ENCODE measurements around the gene EDEM1.
A peak's percentile ranks its signal among the peaks of the same experiment; 100 is the strongest.
"Not testable (repeated sequence)": the region's sequence is repeated elsewhere in the genome, so short reads cannot be mapped to it uniquely, and the experiment has no call there.

EDEM1 gene

DNA sequence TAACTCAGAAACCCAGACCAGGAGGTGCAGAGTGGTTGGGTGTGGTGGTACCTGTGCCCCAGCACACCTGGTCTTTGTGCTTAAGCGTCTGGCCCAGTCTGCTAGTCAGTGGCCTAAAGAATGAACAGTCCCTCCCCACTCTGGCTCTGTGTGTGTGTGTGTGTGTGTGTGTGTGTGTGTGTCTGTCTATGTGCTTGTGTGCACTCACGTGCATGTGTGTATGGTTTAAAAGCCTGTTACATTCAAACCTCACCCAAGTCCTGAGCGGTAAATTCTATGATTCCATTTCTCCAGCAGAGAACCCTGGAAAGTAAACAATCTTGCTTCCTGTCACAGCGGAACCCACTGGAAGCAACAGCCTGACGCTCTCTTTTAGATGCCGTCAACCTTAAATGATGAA lies 34.2 kb downstream of the EDEM1 start:
- Mint-ChIP-seq H3K36me3 (ENCODE audit: low read depth) (peaks cover 21% of the 10 kb centered on the region), H3K4me1 (peaks cover 9% of the 10 kb centered on the region), H3K4me3 (no peak overlapping the region), H3K9me3 (no peaks in the 10 kb centered on the region), H3K27me3 (no peaks in the 10 kb centered on the region), H3K27ac (no peak overlapping the region)
- no peak for DNase-seq
- ATAC-seq, result no peak

DNA sequence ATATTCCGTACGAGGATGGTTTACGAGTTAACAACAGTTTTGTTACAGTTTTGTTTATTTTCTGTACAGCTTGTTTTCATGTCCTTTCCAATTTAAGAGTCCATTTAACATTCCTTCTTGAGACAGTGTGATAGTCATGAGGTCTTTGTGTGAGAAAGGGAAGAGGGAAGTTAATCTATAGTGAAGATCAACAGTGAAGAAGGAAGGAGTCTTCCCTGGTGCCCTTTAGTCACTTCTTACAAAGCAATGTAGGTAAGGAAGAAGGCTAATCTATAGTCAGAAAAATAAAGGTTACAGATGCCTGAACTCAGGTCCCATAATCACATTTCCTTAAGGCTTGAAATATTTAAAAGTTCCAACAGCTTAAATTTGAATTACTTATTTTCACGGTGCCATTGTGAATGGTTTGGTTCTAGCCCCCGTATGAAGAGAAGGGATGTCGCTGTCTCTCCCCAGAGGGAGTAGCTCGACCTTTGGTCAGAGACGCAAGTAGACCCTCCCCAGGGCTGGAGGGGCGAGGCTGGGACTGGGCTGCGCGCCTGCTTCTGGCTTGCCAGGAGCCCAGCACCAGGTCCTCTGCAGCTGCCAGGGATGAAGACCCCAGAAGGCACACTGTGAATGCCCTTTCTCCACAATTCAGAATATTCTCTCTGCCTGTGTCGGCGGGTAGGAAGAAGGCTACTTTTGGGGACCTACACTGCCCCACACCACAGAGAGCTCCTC lies 34.9 kb downstream of the EDEM1 start:
- peak overlapping the region; percentile 23 for H3K27ac Mint-ChIP-seq
- H3K4me1 Mint-ChIP-seq, result peaks cover 13% of the 10 kb centered on the region
- no peak overlapping the region for H3K4me3 Mint-ChIP-seq
- DNase-seq (no peak), ATAC-seq (no peak)
- peaks cover 14% of the 10 kb centered on the region for H3K36me3 Mint-ChIP-seq (ENCODE audit: low read depth)
- H3K9me3 Mint-ChIP-seq, result no peaks in the 10 kb centered on the region
- H3K27me3 Mint-ChIP-seq, result no peaks in the 10 kb centered on the region

DNA sequence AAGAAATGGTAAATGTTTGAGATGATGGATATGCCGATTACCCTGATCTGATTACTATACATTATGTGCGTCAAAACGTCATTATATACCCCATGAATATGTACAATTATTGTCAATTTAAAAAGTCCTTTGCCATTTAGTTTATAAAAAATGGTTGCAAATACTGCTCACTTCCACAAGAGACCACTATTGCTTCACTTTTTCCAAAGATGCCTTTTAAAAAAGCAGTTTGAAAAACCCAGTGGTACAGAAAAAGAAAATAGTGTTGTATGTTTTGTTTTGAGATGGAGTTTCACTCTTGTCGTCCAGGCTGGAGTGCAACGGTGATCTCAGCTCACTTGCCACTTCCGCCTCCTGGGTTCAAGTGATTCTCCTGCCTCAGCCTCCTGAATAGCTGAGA lies 39.3 kb downstream of the EDEM1 start:
- ATAC-seq, result no peak
- Mint-ChIP-seq H3K27ac (no peak overlapping the region), H3K36me3 (ENCODE audit: low read depth) (no peaks in the 10 kb centered on the region), H3K9me3 (no peaks in the 10 kb centered on the region), H3K4me1 (peaks cover 4% of the 10 kb centered on the region), H3K4me3 (no peak overlapping the region), H3K27me3 (no peaks in the 10 kb centered on the region)
- no peak for DNase-seq

DNA sequence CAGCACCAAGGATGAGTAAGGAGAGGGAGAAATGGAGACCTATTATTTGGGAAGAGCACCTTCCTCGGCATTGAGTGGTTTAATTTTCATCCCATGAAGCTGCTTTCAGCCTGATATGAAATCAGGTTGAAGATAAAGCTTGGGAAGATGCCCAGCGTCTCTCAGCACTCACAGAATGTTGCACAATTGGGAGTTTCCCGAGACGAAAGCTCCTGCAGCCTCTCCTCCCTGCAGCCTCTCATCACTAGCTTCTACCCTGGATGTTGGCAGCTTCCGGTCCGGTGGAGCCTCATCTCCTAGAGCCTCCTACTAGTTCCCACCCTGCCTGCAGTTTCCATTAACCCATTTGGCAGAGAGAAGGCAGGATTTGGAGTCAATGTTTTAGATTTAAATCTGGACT lies 40.3 kb downstream of the EDEM1 start:
- H3K4me1 Mint-ChIP-seq, result peaks cover 4% of the 10 kb centered on the region
- no peaks in the 10 kb centered on the region for H3K9me3 Mint-ChIP-seq
- H3K36me3 Mint-ChIP-seq (ENCODE audit: low read depth), result no peaks in the 10 kb centered on the region
- no peak overlapping the region for H3K27ac Mint-ChIP-seq
- DNase-seq (no peak), ATAC-seq (no peak)
- no peak overlapping the region for H3K4me3 Mint-ChIP-seq
- no peaks in the 10 kb centered on the region for H3K27me3 Mint-ChIP-seq

DNA sequence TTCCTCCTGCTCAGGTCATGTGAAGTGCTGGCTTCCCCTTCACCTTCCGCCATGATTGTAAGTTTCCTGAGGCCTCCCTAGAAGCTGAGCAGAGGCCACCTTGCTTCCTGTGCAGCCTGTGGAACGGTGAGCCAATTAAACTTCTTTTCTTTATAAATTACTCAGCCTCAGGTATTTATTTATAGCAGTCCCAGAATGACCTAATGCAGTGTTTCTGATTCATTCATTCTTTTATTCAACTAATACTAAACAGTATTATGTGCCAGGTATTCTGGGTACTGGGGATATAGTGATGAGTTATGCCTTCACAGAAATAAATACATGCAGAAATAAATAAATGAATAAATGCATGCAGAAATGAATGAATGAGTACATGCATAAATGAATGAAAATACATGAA lies 41.9 kb downstream of the EDEM1 start:
- Mint-ChIP-seq H3K9me3 (no peaks in the 10 kb centered on the region), H3K27me3 (no peaks in the 10 kb centered on the region), H3K4me3 (no peak overlapping the region), H3K4me1 (peaks cover 4% of the 10 kb centered on the region), H3K27ac (no peak overlapping the region), H3K36me3 (ENCODE audit: low read depth) (no peaks in the 10 kb centered on the region)
- ATAC-seq (no peak), DNase-seq (no peak)

DNA sequence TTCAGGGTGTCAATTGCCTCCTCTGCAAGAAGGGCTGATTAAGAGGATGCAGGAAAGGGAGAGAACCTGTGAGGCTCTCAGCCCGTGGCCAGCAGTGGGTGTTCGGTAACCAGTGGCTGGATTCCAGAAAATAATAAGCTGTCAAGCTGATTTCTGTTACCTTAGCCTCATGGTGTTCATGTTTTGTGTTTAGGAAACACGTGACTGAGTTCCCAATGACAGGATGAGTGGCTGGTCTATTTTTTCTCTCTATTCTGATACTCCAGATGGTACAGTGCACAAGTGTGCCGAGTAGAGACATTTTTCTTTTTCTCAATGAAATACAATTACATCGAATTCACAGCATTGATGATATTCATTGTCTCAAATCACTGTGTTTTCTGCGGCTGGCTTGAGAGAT lies 43.6 kb downstream of the EDEM1 start:
- DNase-seq (no peak), ATAC-seq (no peak)
- Mint-ChIP-seq H3K27me3 (no peaks in the 10 kb centered on the region), H3K36me3 (ENCODE audit: low read depth) (no peaks in the 10 kb centered on the region), H3K9me3 (no peaks in the 10 kb centered on the region), H3K4me1 (peaks cover 4% of the 10 kb centered on the region), H3K4me3 (no peak overlapping the region), H3K27ac (no peak overlapping the region)

DNA sequence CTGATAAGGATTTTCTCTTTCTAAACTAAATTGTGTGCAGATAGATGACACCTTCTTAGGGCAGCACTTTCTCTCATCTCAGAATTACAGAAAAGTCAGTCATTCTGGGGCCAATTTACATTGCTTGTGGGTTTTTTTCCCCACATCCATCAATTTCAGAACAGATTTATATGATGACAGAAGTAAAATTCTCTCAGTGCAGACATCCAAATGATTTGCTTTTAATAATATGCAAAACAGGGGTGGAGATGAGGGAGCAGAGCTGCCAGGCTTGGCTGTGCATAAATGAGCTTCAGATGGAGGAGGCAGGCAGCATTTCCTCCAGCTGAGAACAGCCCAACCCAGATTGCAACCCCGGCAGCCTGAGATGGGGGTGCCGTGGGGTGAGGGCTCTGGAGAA lies 44.0 kb downstream of the EDEM1 start:
- H3K9me3 Mint-ChIP-seq, result no peaks in the 10 kb centered on the region
- H3K36me3 Mint-ChIP-seq (ENCODE audit: low read depth), result no peaks in the 10 kb centered on the region
- ATAC-seq (no peak), DNase-seq (no peak)
- no peak overlapping the region for H3K27ac Mint-ChIP-seq
- H3K4me3 Mint-ChIP-seq, result no peak overlapping the region
- peaks cover 4% of the 10 kb centered on the region for H3K4me1 Mint-ChIP-seq
- no peaks in the 10 kb centered on the region for H3K27me3 Mint-ChIP-seq

DNA sequence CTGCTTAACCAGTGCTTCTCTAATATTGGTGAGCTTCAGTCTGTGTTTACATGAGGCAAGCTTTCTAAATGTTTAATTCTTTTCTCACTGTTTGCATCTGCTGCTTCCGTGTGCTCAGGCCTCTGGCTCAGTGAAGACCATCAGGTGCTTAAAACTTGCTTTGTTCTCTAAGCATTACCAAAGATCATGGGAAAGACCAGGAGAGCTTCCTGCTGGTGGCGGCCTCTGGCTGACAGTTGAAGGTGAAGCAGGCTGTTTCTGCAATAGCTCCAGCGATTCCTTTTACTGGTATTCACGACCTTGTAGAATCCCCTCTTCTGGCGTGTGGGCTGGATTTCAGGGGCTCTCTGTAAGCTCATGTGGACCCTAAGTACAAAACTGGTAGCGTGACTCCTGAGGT lies 45.1 kb downstream of the EDEM1 start:
- H3K9me3 Mint-ChIP-seq, result no peaks in the 10 kb centered on the region
- H3K27ac Mint-ChIP-seq, result no peak overlapping the region
- no peaks in the 10 kb centered on the region for H3K27me3 Mint-ChIP-seq
- ATAC-seq (no peak), DNase-seq (no peak)
- no peak overlapping the region for H3K4me3 Mint-ChIP-seq
- no peaks in the 10 kb centered on the region for H3K36me3 Mint-ChIP-seq (ENCODE audit: low read depth)
- no peaks in the 10 kb centered on the region for H3K4me1 Mint-ChIP-seq

DNA sequence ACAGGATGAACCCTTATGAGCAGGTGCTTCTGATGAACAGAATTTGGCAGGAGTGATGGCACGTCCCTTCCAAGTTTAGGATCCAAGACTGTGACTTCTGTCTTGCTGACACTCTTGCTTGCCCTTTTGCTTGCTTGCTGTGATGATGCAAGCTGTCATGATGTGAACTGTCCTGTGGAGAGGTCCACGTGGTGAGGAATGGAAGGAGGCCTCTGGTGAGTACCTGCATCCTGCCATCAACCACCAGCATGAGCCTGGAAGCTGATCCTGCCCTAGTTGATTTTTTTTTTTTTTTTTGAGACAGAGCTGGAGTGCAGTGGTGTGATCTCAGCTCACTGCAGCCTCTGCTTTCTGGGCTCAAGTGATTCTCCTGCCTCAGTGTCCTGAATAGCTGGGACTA lies 45.5 kb downstream of the EDEM1 start:
- Mint-ChIP-seq H3K36me3 (ENCODE audit: low read depth) (no peaks in the 10 kb centered on the region), H3K27me3 (no peaks in the 10 kb centered on the region), H3K27ac (no peak overlapping the region), H3K4me3 (no peak overlapping the region), H3K9me3 (no peaks in the 10 kb centered on the region), H3K4me1 (no peaks in the 10 kb centered on the region)
- ATAC-seq (no peak), DNase-seq (no peak)

DNA sequence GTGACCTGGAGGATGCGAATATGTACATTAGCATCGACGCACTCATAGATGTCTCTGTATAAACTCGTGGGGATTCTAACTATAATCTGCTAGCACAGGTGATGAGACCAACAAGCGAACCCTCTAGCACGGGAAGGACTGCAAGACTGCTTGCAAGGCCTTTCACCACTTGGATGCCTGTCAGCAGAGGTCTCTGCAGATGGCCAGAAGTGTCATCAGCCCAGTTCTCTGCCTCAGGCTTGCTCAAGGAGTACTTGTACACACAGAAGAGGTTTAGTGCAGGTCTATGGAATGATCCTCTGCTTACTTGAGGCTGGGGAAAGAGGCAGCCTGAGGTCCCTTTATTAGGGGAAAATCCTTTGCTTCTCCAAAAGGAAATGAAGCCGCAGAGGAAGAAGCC lies 48.1 kb downstream of the EDEM1 start:
- ATAC-seq, result no peak
- Mint-ChIP-seq H3K9me3 (no peaks in the 10 kb centered on the region), H3K36me3 (ENCODE audit: low read depth) (no peaks in the 10 kb centered on the region), H3K27me3 (no peaks in the 10 kb centered on the region), H3K4me1 (peaks cover 5% of the 10 kb centered on the region), H3K4me3 (no peak overlapping the region), H3K27ac (no peak overlapping the region)
- no peak for DNase-seq

DNA sequence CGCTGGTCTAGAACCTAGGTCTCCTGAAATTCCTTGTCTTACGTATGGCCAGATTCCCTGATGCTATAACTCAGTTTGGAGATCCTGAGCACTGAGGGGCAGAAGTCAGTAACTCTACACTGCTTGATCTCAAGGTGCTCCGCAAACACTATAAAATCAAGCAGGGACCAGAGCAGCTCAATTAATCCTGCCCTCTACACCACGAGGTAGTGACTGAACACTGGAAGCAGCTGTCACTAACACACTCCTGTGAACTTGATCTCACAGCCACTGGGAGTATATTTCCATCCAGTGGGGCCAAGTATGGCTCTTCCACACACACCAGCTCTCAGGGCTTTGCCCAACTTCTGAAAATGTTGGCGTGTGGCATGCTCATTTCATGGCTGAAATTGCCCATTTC lies 51.0 kb downstream of the EDEM1 start:
- Mint-ChIP-seq H3K9me3 (peaks cover under 1% of the 10 kb centered on the region), H3K36me3 (ENCODE audit: low read depth) (no peaks in the 10 kb centered on the region), H3K4me3 (no peak overlapping the region), H3K27me3 (no peaks in the 10 kb centered on the region), H3K4me1 (peaks cover 5% of the 10 kb centered on the region), H3K27ac (no peak overlapping the region)
- DNase-seq (no peak), ATAC-seq (no peak)

DNA sequence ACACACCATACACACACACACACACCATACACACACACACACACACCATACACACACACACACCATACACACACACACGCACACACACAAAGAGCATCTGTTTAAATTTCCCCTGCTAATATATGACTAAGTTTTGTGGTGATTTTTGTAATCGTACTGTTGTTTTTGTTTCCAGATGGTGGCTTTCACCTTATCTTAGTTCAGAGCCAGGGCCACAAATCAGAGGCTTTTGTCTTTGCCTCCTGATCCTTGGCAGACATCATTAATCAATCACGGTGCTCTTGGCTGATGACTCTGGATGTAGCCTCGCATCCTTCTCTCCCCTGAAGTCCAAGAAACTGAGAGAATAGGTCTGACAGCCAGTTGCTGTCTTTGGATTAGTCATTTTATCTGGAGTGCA lies 52.1 kb downstream of the EDEM1 start:
- DNase-seq (no peak), ATAC-seq (peak; percentile 20)
- Mint-ChIP-seq H3K27me3 (no peaks in the 10 kb centered on the region), H3K4me1 (peaks cover 5% of the 10 kb centered on the region), H3K27ac (no peak overlapping the region), H3K36me3 (ENCODE audit: low read depth) (no peaks in the 10 kb centered on the region), H3K4me3 (no peak overlapping the region), H3K9me3 (peaks cover 11% of the 10 kb centered on the region)

DNA sequence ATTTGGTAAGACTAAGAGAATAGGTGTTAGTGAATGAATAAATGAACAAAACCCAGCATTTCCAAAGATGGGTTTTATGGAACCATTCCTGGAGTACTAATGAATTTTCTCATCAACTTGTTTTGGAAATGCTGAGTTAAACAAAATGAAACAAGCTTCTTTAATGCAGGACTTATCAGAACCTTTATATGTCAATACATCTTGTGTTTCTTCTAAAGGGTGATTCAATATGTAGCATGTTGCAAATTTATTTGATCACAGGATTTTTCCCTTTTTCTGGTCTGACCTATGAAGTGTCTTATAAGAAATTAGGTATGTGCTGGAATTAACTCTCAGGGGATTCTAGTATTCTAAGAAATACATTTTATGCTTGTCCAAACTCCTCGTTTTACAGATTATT lies 53.2 kb downstream of the EDEM1 start:
- Mint-ChIP-seq H3K9me3 (peaks cover 11% of the 10 kb centered on the region), H3K4me1 (peaks cover 5% of the 10 kb centered on the region), H3K4me3 (no peak overlapping the region), H3K27me3 (no peaks in the 10 kb centered on the region), H3K27ac (no peak overlapping the region), H3K36me3 (ENCODE audit: low read depth) (no peaks in the 10 kb centered on the region)
- no peak for DNase-seq
- no peak for ATAC-seq

DNA sequence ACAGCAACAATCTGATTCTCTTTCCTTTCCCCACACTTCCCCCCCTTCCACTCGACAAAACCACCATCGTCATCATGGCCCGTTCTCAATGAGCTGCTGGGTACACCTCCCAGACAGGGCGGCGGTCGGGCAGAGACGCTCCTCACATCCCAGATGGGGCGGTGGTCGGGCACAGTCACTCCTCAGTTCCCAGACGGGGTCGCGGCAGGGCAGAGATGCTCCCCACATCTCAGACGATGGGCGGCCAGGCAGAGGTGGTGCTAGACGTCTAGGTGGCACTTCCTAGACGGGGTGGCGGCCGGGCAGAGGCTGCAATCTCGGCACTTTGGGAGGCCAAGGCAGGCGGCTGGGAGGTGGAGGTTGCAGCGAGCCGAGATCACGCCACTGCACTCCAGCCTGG lies 55.3 kb downstream of the EDEM1 start:
- not testable (repeated sequence) for H3K4me3 Mint-ChIP-seq, DNase-seq, H3K27me3 Mint-ChIP-seq

DNA sequence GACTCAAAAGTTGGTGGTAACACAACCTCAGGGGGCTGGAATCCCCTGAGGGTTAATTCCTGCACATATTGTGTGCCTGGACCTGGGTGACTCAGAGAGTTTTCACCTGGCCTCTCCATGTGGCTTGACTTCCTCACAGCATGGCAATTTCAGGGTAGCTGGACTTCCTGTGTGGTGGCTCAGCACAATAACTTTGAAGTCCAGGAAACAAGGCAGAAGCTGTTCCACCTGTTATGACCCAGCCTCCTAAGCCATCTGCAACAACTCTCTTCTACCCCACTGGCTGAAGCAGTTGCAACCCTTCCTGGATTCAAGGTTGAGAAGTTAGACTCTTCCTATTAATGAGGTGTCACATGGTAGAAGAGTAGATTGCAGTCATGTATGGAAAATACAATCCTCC lies 58.4 kb downstream of the EDEM1 start:
- Mint-ChIP-seq H3K4me1 (peaks cover 3% of the 10 kb centered on the region), H3K4me3 (no peak overlapping the region), H3K27ac (no peak overlapping the region), H3K27me3 (no peaks in the 10 kb centered on the region), H3K9me3 (peaks cover 11% of the 10 kb centered on the region), H3K36me3 (ENCODE audit: low read depth) (no peaks in the 10 kb centered on the region)
- no peak for DNase-seq
- no peak for ATAC-seq

More for the DNA sequence above, 55.3 kb downstream of the EDEM1 start:
- H3K27ac Mint-ChIP-seq; ATAC-seq; H3K4me1 Mint-ChIP-seq; H3K36me3 Mint-ChIP-seq (ENCODE audit: low read depth): not testable (repeated sequence)
- H3K9me3 Mint-ChIP-seq, result peaks cover 11% of the 10 kb centered on the region

DNA sequence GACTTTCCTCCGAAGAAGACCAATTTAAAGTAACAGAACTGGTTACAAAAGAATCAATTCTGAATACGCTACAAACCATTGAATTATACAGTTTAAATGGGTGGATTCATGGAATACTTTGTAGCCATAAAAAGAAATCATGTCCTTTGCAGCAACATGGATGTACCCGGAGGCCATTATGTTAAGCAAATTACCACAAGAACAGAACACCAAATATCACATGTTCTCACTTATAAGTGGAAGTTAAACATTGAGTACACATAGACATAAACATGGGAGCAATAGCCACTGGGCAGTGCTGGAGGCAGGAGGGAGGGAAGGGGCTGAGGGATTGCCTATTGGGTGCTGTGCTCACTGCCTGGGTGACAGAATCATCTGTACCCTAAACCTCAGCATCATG lies 61.3 kb downstream of the EDEM1 start:
- DNase-seq (no peak), ATAC-seq (no peak)
- H3K9me3 Mint-ChIP-seq, result peaks cover 7% of the 10 kb centered on the region
- no peaks in the 10 kb centered on the region for H3K36me3 Mint-ChIP-seq (ENCODE audit: low read depth)
- peaks cover 3% of the 10 kb centered on the region for H3K4me1 Mint-ChIP-seq
- H3K4me3 Mint-ChIP-seq, result no peak overlapping the region
- H3K27ac Mint-ChIP-seq, result no peak overlapping the region
- H3K27me3 Mint-ChIP-seq, result no peaks in the 10 kb centered on the region
